Liver (tissue), 9 donors: ENCODE data around the gene STAM. TPM values are rescaled to one million over a fixed set of nuclear protein-coding genes. Genes with fewer than 3 reads are reported as not detected.

Source experiments
- DNase-seq: peaks from one replicate; pipeline ENCODE4 v3.0.0-alpha.2; 2017; ENCODE audit warnings: low spot score
- H3K27ac ChIP-seq, 2 donors: one replicate each; pipeline ENCODE4 v1.7.0; 2013; ENCODE audit warnings: inconsistent platforms in 2 of 2, low read length in 2 of 2, control low read depth in 1 of 2, low read depth in 1 of 2, mild to moderate bottlenecking in 1 of 2
- H3K27me3 ChIP-seq, 4 donors: one replicate each; pipeline versions ENCODE4 v1.6.1 to v1.7.0; 2013; ENCODE audit warnings: low read length in 3 of 4, inconsistent platforms in 1 of 4, mild to moderate bottlenecking in 1 of 4, moderate library complexity in 1 of 4; ENCODE audit not compliant: control insufficient read depth in 4 of 4, insufficient read depth in 4 of 4
- H3K36me3 ChIP-seq, 4 donors: one replicate each; pipeline versions ENCODE4 v1.6.1 to v1.7.0; 2013; ENCODE audit warnings: low read length in 3 of 4, mild to moderate bottlenecking in 3 of 4, low read depth in 1 of 4, moderate library complexity in 1 of 4; ENCODE audit not compliant: control insufficient read depth in 4 of 4, insufficient read depth in 3 of 4
- H3K4me1 ChIP-seq, 4 donors: one replicate each; pipeline versions ENCODE4 v1.6.1 to v1.7.0; 2013; ENCODE audit warnings: low read length in 3 of 4, mild to moderate bottlenecking in 3 of 4, moderate library complexity in 1 of 4; ENCODE audit not compliant: control insufficient read depth in 4 of 4, insufficient read depth in 4 of 4
- H3K4me3 ChIP-seq, 3 donors: one replicate each; pipeline versions ENCODE4 v1.6.1 to v1.7.0; 2013; ENCODE audit warnings: low read length in 3 of 3, control low read depth in 1 of 3, low read depth in 1 of 3, mild to moderate bottlenecking in 1 of 3
- H3K9ac ChIP-seq, 2 donors: one replicate each; pipeline ENCODE4 v1.7.0; 2013; ENCODE audit warnings: low read length in 2 of 2, mild to moderate bottlenecking in 2 of 2, moderate library complexity in 2 of 2, control low read depth in 1 of 2, low read depth in 1 of 2
- H3K9me3 ChIP-seq, 4 donors: one replicate each; pipeline versions ENCODE4 v1.6.1 to v1.7.0; 2013; ENCODE audit warnings: low read length in 3 of 4; ENCODE audit not compliant: control insufficient read depth in 4 of 4
- EGR1 ChIP-seq, 2 donors: IDR thresholded peaks; 2 replicates each; pipeline ENCODE4 v1.6.1; 2016 to 2018; ENCODE audit warnings: antibody characterized with exemption in 2 of 2, low read depth in 2 of 2
- FOXA2 ChIP-seq: IDR thresholded peaks from 2 replicates; pipeline ENCODE4 v1.6.1; 2016; ENCODE audit warnings: antibody characterized with exemption
- HNF4A ChIP-seq, 2 donors: conservative IDR thresholded peaks; 2 replicates each; pipeline ENCODE4 v1.6.1; 2016; ENCODE audit warnings: antibody characterized with exemption in 2 of 2, mild to moderate bottlenecking in 2 of 2
- HNF4G ChIP-seq: IDR thresholded peaks from 2 replicates; pipeline ENCODE4 v1.6.1; 2016; ENCODE audit warnings: antibody characterized with exemption
- NR2F2 ChIP-seq: IDR thresholded peaks from 2 replicates; pipeline ENCODE4 v1.6.1; 2016; ENCODE audit warnings: antibody characterized with exemption
- SP1 ChIP-seq: IDR thresholded peaks from 2 replicates; pipeline ENCODE4 v1.6.1; 2018; ENCODE audit warnings: antibody characterized with exemption, mild to moderate bottlenecking
- TAF1 ChIP-seq: conservative IDR thresholded peaks from 2 replicates; pipeline ENCODE4 v1.6.1; 2016; ENCODE audit warnings: antibody characterized with exemption, mild to moderate bottlenecking
- WGBS: extraction: QIAGEN DNeasy Blood & Tissue Kit; methylation state at CpG from one replicate; pipeline ENCODE4 v1.1.7; 2013; 5-methylcytosine and 5-hydroxymethylcytosine counted together
- polyA plus RNA-seq, 2 donors: library from polyadenylated mRNA; stranded (reverse) in 1 of 2; unstranded in 1 of 2; fragments of 200-250 nt in 1 of 2; fragments of >200 nt in 1 of 2; fragmentation: Nextera tagmentation in 1 of 2; extraction: Ambion mirVana in 1 of 2; gene quantifications; one replicate each; pipeline versions ENCODE4 v1.2.1 to v1.2.3, GENCODE V29; 2013 to 2015
- total RNA-seq, 2 donors: library from RNA; depleted of rRNA; stranded (reverse); fragments of >200 nt; gene quantifications; one replicate each; pipeline ENCODE4 v1.2.3, GENCODE V29; 2014
- TF ChIP-seq, protein P1 (sequence below): IDR thresholded peaks from 2 replicates; pipeline ENCODE4 v1.6.1; 2016; ENCODE audit warnings: antibody characterized with exemption
- TF ChIP-seq, protein P2 (sequence below): fragments of 150-350 bp; IDR thresholded peaks from 2 replicates; pipeline ENCODE4 v1.5.1; 2017; ENCODE audit warnings: improper control_type of control experiment, low read depth, low read length; ENCODE audit not compliant: missing input control
- TF ChIP-seq, protein P3 (sequence below): IDR thresholded peaks from 2 replicates; pipeline ENCODE4 v1.6.1; 2016; ENCODE audit warnings: antibody characterized with exemption
- TF ChIP-seq, protein P4 (sequence below): IDR thresholded peaks from 2 replicates; pipeline ENCODE4 v1.6.1; 2016; ENCODE audit warnings: antibody characterized with exemption, mild to moderate bottlenecking
- TF ChIP-seq, protein P5 (sequence below): IDR thresholded peaks from 2 replicates; pipeline ENCODE4 v1.6.1; 2016; ENCODE audit warnings: antibody characterized with exemption
- donor health status: healthy.
- donor health status: healthy.
- donor health status: healthy.
- donor health status: healthy.
- donor health status: healthy.

The STAM gene
- total and polyA plus RNA-seq, 4 donors: 4.9 to 32.4 (median 6.7) TPM

DNA sequence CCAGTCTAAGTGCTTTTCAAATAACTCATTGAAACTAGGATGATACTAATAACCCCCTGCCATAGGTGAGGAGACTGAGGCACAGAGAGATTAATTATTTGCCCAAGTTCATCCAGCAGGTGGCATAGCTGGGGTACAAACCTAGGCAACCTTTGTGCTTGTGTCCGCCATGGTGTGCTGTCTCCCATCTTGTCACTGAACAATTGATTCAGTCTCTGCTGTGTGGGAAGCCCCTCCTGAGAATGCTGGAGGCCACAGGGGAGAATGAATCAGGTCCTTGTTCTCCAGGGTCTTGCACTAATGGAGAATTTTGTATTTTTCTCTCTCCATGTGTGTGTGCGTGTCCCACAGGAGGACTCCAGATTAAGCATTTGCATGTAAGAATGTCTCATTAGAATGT, 92.3 kb downstream of the STAM start:
- 96% methylated on average over 2 of the region's 2 CpGs for WGBS

More for the DNA sequence above, 92.3 kb downstream of the STAM start:
- H3K4me3 ChIP-seq: no peak overlapping the region
- no peak overlapping the region for H3K27ac ChIP-seq
- H3K9ac ChIP-seq: no peak overlapping the region
- no peaks in the 10 kb centered on the region for H3K36me3 ChIP-seq
- TF ChIP-seq HNF4A (conservative IDR thresholded peaks at IDR 0.05) (no peak), TAF1 (no peak), NR2F2 (no peak), SP1 (no peak), EGR1 (IDR thresholded peaks at IDR 0.05; ENCODE audit: low read depth in 2 of 2) (no peak), FOXA2 (no peak), HNF4G (no peak)
- TF ChIP-seq, protein P1, sequence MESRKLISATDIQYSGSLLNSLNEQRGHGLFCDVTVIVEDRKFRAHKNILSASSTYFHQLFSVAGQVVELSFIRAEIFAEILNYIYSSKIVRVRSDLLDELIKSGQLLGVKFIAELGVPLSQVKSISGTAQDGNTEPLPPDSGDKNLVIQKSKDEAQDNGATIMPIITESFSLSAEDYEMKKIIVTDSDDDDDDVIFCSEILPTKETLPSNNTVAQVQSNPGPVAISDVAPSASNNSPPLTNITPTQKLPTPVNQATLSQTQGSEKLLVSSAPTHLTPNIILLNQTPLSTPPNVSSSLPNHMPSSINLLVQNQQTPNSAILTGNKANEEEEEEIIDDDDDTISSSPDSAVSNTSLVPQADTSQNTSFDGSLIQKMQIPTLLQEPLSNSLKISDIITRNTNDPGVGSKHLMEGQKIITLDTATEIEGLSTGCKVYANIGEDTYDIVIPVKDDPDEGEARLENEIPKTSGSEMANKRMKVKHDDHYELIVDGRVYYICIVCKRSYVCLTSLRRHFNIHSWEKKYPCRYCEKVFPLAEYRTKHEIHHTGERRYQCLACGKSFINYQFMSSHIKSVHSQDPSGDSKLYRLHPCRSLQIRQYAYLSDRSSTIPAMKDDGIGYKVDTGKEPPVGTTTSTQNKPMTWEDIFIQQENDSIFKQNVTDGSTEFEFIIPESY: no peak
- TF ChIP-seq, protein P2, sequence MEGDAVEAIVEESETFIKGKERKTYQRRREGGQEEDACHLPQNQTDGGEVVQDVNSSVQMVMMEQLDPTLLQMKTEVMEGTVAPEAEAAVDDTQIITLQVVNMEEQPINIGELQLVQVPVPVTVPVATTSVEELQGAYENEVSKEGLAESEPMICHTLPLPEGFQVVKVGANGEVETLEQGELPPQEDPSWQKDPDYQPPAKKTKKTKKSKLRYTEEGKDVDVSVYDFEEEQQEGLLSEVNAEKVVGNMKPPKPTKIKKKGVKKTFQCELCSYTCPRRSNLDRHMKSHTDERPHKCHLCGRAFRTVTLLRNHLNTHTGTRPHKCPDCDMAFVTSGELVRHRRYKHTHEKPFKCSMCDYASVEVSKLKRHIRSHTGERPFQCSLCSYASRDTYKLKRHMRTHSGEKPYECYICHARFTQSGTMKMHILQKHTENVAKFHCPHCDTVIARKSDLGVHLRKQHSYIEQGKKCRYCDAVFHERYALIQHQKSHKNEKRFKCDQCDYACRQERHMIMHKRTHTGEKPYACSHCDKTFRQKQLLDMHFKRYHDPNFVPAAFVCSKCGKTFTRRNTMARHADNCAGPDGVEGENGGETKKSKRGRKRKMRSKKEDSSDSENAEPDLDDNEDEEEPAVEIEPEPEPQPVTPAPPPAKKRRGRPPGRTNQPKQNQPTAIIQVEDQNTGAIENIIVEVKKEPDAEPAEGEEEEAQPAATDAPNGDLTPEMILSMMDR: no peak
- TF ChIP-seq, protein P3, sequence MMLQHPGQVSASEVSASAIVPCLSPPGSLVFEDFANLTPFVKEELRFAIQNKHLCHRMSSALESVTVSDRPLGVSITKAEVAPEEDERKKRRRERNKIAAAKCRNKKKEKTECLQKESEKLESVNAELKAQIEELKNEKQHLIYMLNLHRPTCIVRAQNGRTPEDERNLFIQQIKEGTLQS: no peak
- TF ChIP-seq, protein P4, sequence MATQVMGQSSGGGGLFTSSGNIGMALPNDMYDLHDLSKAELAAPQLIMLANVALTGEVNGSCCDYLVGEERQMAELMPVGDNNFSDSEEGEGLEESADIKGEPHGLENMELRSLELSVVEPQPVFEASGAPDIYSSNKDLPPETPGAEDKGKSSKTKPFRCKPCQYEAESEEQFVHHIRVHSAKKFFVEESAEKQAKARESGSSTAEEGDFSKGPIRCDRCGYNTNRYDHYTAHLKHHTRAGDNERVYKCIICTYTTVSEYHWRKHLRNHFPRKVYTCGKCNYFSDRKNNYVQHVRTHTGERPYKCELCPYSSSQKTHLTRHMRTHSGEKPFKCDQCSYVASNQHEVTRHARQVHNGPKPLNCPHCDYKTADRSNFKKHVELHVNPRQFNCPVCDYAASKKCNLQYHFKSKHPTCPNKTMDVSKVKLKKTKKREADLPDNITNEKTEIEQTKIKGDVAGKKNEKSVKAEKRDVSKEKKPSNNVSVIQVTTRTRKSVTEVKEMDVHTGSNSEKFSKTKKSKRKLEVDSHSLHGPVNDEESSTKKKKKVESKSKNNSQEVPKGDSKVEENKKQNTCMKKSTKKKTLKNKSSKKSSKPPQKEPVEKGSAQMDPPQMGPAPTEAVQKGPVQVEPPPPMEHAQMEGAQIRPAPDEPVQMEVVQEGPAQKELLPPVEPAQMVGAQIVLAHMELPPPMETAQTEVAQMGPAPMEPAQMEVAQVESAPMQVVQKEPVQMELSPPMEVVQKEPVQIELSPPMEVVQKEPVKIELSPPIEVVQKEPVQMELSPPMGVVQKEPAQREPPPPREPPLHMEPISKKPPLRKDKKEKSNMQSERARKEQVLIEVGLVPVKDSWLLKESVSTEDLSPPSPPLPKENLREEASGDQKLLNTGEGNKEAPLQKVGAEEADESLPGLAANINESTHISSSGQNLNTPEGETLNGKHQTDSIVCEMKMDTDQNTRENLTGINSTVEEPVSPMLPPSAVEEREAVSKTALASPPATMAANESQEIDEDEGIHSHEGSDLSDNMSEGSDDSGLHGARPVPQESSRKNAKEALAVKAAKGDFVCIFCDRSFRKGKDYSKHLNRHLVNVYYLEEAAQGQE: no peak
- TF ChIP-seq, protein P5, sequence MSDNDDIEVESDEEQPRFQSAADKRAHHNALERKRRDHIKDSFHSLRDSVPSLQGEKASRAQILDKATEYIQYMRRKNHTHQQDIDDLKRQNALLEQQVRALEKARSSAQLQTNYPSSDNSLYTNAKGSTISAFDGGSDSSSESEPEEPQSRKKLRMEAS: no peak
- no peaks in the 10 kb centered on the region for H3K9me3 ChIP-seq
- DNase-seq: no peak
- no peaks in the 10 kb centered on the region for H3K27me3 ChIP-seq
- no peaks in the 10 kb centered on the region for H3K4me1 ChIP-seq
